ENCODE results near the gene ITSN1.
"Not testable (repeated sequence)": the region's sequence is repeated elsewhere in the genome, so short reads cannot be mapped to it uniquely, and the experiment has no call there.

The ITSN1 gene

GRCh38 chr21:33642027-33642895 lies at the start of gene ITSN1:
Gene ITSN1, plus strand, starts transcription at chr21:33642501. Its CDS starts 76,328 bp downstream, at chr21:33718829.
- DNase-seq (ENCODE audit: low read depth): peak; percentile 100

- DNase-seq (ENCODE audit: low read depth): no peak
Measured at GRCh38 chr21:33598051-33598450, 44.2 kb upstream of the ITSN1 start.

GRCh38 chr21:33608559-33608958 lies 33.7 kb upstream of the ITSN1 start:
- DNase-seq (ENCODE audit: low read depth): peak; percentile 10

GRCh38 chr21:33611006-33611744 lies 31.1 kb upstream of the ITSN1 start:
- no peak for DNase-seq (ENCODE audit: low read depth)

- not testable (repeated sequence) for DNase-seq (ENCODE audit: low read depth)
Measured at GRCh38 chr21:33617565-33617964, 24.7 kb upstream of the ITSN1 start.

- no peak for DNase-seq (ENCODE audit: low read depth)
Measured at GRCh38 chr21:33618407-33618806, 23.9 kb upstream of the ITSN1 start.

GRCh38 chr21:33619726-33620125 lies 22.6 kb upstream of the ITSN1 start:
- no peak for DNase-seq (ENCODE audit: low read depth)

- DNase-seq (ENCODE audit: low read depth): no peak
Measured at GRCh38 chr21:33622253-33622652, 20.0 kb upstream of the ITSN1 start.

- DNase-seq (ENCODE audit: low read depth): not testable (repeated sequence)
Measured at GRCh38 chr21:33626151-33626550, 16.1 kb upstream of the ITSN1 start.

GRCh38 chr21:33634254-33634653 lies 8.0 kb upstream of the ITSN1 start:
- DNase-seq (ENCODE audit: low read depth): no peak

- peak; percentile 8 for DNase-seq (ENCODE audit: low read depth)
Measured at GRCh38 chr21:33640697-33641351, 1.5 kb upstream of the ITSN1 start.

GRCh38 chr21:33641352-33642026 lies 812 bp upstream of the ITSN1 start, which contains the start of gene CRYZL1:
Gene CRYZL1, minus strand, starts transcription at chr21:33641741. Its CDS starts 10,190 bp downstream, at chr21:33631551.
- DNase-seq (ENCODE audit: low read depth): peak; percentile 99

GRCh38 chr21:33642896-33643657 lies 776 bp downstream of the ITSN1 start:
- no peak for DNase-seq (ENCODE audit: low read depth)

GRCh38 chr21:33643658-33644311 lies 1.5 kb downstream of the ITSN1 start:
- DNase-seq (ENCODE audit: low read depth): no peak

GRCh38 chr21:33644383-33645074 lies 2.2 kb downstream of the ITSN1 start:
- DNase-seq (ENCODE audit: low read depth): no peak

GRCh38 chr21:33645730-33646129 lies 3.4 kb downstream of the ITSN1 start:
- DNase-seq (ENCODE audit: low read depth): no peak

- no peak for DNase-seq (ENCODE audit: low read depth)
Measured at GRCh38 chr21:33647587-33647986, 5.3 kb downstream of the ITSN1 start.

GRCh38 chr21:33648555-33648954 lies 6.3 kb downstream of the ITSN1 start:
- no peak for DNase-seq (ENCODE audit: low read depth)

- no peak for DNase-seq (ENCODE audit: low read depth)
Measured at GRCh38 chr21:33650230-33650629, 7.9 kb downstream of the ITSN1 start.

- no peak for DNase-seq (ENCODE audit: low read depth)
Measured at GRCh38 chr21:33650929-33651509, 8.7 kb downstream of the ITSN1 start.
